GM11168 (cell line): ENCODE data around the gene UBL7.
"Not testable (repeated sequence)": the region's sequence is repeated elsewhere in the genome, so short reads cannot be mapped to it uniquely, and the experiment has no call there.

Source experiments
- in situ Hi-C: fragments of 300-500 bp; cut with MboI; formaldehyde crosslinking; loops from one replicate; pipeline ENCODE4 v1.12.0; 2022; ENCODE audit warnings: low sequenced_read_pairs; ENCODE audit not compliant: unreplicated experiment

UBL7 gene

DNA sequence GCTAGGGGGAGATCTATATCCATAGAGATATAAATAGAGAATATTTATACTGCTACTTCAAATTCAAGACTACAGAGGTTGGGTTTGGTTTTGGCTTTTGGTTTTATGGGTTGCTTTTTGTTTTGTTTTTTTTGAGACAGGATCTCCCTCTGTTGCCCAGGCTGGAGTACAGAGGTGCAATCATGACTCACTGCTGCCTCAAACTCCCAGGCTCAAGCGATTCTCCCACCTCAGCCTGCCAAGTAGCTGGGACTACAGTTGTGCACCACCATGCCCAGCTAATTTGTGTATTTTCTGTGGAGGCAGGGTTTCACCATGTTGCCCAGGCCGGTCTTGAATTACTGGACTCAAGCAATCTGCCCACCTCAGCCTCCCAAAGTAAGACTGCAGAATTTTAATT is 3.9 kb upstream of the UBL7 start:
- in situ Hi-C loops: no loop called here

GRCh38 chr15:74464216-74464615 is 3.3 kb upstream of the UBL7 start:
- in situ Hi-C loops: no loop called here

DNA sequence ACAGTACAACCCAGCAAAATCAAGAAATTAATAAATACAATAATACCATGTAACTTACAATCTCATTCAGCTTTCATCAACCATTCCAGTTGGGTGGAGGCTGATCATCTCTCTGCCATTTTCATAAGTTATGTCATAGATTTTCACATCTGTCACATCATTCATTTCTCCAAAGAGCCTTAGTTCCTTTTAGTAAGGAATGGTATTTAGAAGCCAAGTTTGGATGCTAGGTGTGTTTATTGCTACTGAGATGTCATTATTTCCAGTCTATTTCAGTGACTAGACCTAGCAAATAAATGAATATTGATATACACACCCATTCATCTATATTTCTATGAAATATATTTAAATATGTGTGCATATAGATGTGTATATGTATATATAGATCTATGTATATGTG is 2.7 kb upstream of the UBL7 start:
- in situ Hi-C loops: no loop called here

GRCh38 chr15:74461847-74462511 is 1.0 kb upstream of the UBL7 start:
- in situ Hi-C loops: no loop called here

- in situ Hi-C loops: no loop called here
Observed at GRCh38 chr15:74460298-74460697, 662 bp downstream of the UBL7 start.

DNA sequence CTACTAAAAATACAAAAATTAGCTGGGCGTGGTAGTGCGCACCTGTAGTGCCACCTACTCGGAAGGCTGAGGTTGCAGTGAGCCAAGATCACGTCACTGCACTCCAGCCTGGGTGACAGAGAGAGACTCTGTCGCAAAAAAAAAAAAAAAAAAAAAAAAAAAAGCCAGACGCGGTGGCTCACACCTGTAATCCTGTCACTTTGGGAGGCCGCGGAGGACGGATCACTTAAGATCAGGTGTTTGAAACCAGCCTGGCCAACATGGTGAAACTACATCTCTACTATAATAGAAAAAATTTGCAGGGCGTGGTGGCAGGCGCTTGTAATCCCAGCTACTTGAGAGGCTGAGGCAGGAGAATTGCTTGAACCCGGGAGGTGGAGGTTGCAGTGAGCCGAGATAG is 1.2 kb downstream of the UBL7 start:
- in situ Hi-C loops: not testable (repeated sequence)

DNA sequence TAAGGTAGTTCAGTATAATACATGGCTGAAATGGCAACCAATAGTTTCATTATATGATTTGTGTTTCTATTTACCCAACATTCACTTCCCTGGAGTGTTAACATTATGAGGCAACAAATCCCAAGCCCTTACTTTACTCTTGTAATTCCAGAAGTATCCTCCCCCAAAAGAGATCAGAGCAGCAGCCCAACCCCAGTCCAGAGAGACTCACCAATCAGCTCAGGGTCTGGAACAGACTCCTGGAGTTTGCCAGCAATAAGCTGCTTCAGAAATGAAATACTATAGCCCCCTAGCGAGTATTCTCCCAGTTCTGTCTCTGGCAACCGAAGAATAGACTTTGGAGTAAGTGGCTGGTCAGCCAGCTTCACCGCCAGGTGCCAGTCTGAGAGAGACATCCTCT is 2.5 kb downstream of the UBL7 start:
- in situ Hi-C loops: no loop called here

DNA sequence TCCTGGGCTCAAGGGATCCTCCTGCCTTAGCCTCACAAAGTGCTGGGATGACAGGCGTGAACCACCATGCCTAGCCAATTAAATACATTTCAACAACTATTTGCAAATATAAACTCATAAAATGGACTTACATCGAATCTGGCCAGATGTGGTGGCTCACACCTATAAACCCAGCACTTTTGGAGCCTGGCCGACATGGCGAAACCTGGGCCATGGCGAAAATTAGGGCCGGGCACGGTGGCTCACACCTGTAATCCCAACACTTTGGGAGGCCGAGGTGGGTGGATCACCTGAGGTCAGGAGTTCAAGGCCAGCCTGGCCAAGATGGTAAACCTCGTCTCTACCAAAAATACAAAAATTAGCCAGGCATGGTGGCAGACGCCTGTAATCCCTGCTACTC is 3.9 kb downstream of the UBL7 start:
- in situ Hi-C loops: not testable (repeated sequence)

GRCh38 chr15:74454764-74455500 is 6.0 kb downstream of the UBL7 start:
- in situ Hi-C loops: no loop called here

GRCh38 chr15:74453925-74454763 is 6.8 kb downstream of the UBL7 start:
- in situ Hi-C loops: no loop called here

DNA sequence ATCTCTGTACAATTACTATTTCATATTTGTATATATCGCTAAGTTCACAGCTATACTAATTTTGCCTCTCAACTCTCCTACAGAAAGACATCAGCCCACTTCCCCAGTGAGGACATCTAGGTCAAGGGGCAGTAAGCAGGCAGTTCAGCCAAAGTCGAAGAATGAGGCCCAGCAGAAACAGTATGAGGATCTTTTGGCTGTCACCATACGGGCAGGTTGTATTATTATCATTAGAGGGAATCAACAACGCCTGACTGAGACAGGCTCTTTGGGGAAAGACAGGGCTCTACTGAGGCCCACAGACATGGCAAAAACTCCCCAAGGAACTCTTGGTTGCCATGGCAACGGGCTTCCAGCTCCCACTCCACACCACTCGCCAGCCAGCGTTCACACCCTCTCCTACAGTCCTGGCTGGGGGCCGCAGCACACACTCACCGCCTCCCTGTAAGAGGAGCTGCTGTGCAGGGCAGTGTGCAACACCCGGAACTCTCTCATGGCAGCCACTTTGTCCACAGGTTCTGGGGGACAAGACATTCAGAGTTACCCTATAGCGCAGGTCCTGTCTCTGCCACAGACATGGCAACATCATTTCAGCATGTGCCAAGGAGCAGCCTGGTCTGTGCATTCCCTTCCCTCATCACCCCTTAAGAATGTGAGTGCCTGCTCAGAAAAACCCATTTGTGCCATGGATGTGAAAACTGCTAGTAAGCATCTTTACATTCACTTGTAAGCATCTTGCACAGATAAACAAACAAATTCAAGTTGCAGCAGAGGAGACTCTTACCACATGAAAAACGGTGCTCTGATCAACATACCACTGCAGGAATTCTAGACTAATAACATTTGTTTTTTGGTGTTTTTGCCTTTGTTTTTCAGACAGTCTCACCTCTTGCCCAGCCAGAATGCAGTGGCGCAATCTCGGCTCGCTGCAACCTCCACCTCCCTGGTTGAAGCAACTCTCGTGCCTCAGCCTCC is 8.8 kb downstream of the UBL7 start:
- in situ Hi-C loops: no loop called here

GRCh38 chr15:74451322-74451721 is 9.6 kb downstream of the UBL7 start:
- in situ Hi-C loops: no loop called here

GRCh38 chr15:74449643-74450205 is 11.2 kb downstream of the UBL7 start:
- in situ Hi-C loops: no loop called here

DNA sequence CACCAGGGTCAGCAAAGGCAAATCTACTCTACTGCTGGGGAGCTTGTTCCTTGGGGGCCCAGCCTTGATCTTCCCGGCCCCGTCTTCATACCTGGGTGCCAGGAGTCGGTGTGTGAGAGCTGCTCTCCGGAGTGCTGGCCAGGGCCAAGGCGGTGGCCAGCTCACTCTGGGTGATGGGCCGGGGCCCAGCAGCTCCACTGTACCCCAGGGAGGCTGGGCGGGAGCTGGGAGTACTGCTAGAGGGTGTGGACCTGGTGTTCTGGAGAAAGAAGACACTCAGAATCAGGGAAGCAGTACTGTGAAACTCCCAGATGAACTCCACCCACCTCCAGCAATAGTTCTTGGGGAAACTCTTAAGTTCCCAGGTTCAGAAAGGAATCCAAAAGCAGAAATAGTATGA is 11.9 kb downstream of the UBL7 start:
- in situ Hi-C loops: no loop called here

DNA sequence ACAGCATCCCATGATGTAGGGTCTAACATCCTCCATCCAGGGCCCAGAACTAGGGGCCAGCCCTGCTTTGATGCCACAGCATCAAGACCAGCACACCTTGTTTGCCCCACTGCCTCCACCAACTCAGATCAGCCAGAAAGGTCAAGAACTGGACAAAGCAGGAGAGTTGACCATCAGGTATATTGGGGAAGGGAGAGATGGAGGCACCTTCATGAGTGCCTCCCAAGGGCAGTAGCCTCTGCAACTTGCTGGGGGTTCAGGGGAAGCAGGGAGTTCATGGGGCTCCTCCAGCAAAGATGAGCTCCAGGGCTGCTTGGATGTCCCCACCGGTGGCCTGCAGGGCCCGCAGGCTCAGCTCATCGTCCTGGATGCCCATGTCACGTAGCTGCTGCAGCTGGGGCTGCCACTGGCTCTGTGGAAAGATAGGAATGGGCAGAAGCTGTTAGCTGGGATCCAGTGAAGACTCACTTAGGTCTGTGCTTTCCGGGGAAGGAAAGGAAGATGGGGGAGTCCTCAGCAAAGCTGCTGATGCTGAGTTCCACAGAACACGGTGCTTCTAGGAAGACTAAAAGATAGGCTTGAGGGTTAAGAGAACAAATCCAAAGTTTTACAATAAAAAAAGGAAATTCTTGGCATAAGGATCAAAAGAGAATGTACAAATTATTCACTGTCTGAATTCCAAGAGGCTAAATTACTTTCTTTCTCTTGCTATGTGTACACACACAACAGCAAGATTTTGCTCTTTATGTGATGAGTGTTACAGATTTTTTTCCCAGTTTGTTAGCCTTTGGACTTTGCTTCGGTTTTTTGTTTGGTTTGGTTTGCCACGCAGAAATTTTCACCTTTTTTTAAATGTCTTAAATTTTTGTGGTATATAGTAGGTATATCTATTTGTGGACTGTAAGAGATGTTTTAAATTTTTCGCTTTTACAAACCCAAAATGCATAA is 14.9 kb downstream of the UBL7 start:
- in situ Hi-C loops: no loop called here

- in situ Hi-C loops: no loop called here
Observed at GRCh38 chr15:74444106-74445062, 16.6 kb downstream of the UBL7 start.

- in situ Hi-C loops: no loop called here
Observed at GRCh38 chr15:74443100-74443909, 17.7 kb downstream of the UBL7 start.
